ENCODE data around the gene SH3BGRL.
"Not testable (repeated sequence)": the region's sequence is repeated elsewhere in the genome, so short reads cannot be mapped to it uniquely, and the experiment has no call there.

The SH3BGRL gene

DNA sequence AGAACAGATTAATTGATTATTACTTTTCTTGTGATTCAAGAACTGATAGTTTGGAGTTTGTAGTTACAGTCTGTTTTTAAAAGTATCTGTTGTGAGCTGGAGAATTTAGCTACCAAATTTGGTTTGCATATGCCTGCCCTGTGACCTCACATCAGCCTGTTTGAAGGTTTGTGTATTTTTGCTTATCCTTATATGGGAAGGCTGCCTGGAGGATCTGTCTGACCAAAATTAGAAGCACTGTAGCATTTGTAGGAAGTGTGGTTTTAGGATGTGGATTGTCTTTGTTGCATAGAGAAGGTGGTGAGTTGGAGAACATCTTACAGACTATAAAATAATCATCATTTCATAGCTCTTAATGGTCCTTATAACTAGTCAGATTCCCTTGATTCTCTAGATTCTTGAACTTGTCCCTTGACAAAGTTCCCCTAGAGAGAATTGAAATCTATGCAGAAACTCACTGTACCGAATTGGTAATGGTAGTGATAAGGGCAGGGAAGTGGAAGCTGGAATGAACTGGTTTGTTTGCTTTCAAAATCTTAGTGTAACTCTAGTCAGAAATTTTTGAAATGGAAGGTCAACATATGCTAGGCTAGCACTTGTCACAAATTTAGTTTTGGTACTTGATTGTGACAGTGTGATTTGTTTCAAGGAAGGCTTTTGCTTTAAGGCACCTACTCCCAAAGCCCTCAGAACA, 57.3 kb downstream of the SH3BGRL start:
- FAIRE-seq (no peak), DNase-seq (ENCODE audit: low spot score) (no peak)

DNA sequence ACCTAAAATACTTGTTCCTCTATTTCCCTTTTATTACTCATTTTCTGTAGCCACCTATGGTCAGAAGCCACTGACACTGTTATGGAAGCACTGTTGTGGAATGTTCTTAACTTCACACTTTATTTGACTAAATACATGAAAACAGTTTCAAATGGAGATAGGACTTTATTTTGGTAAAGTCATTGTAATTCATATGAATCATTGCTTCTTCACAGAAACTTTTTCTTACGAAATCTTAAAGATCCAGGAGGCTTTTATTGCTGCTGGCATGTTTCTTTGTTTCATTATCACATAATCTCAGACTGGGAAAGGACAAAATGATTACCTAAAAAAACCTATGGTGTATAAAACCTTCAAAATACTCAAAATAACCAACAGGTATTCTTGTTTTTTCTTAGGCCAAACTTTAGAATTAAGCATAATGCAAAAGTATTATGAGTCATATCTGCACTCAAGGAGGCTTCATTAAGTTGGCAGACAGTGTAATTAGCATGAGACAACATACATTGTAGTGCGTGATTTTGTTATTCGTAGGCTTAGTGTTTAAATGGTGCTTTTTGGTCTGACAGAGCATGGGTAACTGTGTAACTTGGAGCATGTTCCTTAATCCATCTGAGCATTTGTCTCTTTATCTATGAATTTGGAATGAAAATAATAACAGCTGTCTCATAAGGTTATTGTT, 58.0 kb downstream of the SH3BGRL start:
- FAIRE-seq (no peak), DNase-seq (ENCODE audit: low spot score) (no peak)

DNA sequence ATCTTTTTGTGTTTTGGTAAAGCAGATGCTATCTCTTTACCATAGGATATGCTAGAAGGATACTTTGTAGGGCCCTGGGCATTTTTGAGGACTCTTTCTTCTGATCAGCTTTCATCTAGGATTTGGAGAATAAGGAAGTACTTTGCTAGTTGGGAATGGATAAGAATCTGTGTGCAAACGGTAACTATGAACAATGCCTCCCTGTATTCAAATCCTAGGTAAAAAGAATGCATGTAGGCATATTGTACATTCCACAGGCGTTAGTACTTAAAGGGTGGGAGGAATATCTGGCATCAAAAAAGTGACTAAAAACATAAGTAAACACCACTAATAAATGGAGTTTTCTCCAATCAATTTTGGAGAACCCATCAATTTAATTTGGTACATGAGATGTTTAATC, 59.7 kb downstream of the SH3BGRL start:
- FAIRE-seq (no peak), DNase-seq (ENCODE audit: low spot score) (no peak)

DNA sequence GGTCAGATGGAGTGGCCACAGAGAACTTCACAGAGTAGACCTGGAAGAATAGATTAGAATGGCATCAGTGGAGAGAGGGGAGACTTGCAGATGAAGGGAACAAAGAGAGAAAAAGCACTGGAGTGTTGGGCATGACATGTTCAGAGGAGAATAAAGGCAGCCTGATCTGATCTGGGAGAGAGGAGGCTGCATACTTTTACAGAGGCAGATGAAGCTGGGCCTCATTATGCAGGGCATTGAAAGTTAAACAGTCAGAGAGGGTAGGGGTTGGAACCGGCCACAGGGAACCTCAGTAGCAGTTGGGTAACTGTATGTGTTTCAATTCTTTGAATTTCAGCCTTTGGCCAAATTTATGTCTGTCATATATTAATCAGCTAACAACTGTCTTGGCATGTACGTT, 61.2 kb downstream of the SH3BGRL start:
- DNase-seq (ENCODE audit: low spot score) (no peak), FAIRE-seq (no peak)

DNA sequence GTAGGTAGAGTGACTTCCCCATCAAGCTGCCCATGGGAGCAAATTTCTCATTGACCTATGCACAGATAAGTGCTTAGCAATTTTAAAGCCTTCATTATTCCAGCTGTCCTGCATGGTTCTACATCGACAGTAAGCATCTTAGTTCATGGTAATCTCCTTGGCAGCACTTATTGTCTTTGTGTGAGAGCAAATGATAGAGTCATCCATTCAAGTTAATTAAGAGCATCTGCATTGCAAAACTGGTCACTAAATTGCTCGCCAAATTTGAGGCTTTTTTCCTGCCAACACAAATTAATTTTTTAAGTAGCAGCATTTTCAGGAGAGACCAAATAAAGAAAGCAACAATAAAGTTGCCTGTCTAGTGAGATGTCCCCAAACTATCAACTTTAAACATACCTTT, 76.7 kb downstream of the SH3BGRL start:
- FAIRE-seq (no peak), DNase-seq (ENCODE audit: low spot score) (no peak)

DNA sequence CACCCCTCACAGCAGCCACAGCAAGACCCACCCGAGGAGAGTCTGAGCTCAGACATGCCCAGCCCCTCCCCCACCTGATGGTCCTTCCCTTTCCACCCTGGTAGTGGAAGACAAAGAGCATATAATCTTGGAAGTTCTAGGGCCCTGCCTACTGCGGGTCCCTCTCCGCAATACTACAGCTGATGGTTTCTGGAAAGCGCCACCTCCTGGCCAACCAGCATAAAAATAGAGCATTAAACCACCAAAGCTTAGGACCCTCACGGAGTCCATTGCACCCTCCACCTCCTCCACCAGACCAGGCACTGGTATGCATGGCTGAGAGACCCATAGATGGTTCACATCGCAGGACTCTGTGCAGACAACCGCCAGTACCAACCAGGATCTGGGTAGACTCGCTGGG, 78.2 kb downstream of the SH3BGRL start:
- FAIRE-seq: no peak
- DNase-seq (ENCODE audit: low spot score): no peak

DNA sequence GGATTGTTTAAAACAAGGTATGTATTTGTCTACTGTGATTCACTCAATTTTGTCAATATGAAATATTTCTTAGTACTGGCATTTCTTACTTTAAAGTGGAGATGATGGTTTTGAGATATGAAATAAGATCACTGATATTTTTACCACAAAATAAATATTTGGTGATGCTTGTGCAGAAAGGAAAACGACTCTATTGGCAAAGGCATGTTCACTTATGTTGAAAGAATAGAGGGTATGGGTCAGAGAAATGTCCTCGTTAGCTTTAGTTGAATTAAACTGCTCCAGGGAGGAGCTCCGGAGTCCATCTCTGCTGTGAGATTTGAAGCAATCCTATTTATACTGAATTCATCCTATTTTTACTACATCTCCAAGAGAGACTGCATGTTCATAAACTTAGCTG, 84.2 kb downstream of the SH3BGRL start:
- DNase-seq (ENCODE audit: low spot score): no peak
- FAIRE-seq: no peak

DNA sequence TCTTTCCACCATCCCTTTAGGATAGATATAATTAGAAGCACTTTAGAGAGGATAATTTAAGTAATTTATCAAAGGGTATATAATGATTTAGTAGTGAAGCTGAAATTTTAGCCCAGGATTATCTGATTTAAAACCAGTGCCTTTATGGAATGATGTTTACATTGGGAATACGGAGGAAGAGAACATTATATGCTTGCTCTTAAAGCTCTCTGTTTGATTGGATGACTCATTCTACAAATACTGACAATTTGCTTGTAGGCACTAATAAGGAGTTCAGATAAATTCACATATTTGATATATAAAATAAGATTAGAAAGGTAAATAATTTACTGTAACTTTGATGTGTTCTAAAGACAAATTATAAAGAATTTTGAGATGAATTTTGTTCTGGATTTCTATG, 84.7 kb downstream of the SH3BGRL start:
- FAIRE-seq: no peak

DNA sequence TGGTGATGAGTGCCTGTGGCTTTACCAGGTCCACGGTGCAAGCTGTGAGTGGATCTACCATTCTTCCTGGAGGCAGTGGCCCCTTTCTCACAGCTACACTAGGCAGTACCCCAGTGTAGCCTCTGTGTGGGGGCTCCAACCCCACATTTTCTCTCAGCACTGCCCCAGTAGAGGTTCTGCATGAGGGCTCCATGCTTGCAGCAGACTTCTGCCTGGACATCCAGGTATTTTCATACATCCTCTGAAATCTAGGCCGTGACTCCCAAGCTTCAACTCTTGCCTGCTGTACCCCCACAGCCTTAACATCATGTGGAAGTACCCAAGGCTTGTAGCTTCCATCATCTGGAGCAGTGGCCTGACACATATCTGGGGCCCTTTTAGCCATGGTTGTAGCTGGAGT, 90.1 kb downstream of the SH3BGRL start:
- FAIRE-seq: no peak
- DNase-seq (ENCODE audit: low spot score): no peak

More for the DNA sequence above, 84.7 kb downstream of the SH3BGRL start:
- DNase-seq (ENCODE audit: low spot score): no peak

DNA sequence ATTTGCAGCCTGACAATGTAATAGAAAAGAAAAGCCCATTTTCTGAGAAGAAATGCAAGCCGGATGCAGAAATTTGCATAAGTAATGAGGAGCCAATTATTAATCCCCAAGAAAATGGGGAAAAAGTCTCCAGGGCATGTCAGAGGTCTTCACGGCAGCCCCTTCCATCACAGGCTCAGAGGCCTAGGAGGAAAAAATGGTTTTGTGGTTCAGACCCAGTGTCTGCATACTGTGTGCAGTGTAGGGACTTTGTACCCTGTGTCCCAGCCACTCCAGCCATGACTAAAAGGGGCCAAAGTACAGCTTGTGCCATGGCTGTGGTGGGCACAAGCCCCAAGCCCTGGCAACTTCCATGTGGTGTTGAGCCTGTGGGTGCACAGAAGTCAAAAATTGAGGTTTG, 92.2 kb downstream of the SH3BGRL start:
- DNase-seq (ENCODE audit: low spot score) (no peak), FAIRE-seq (no peak)

DNA sequence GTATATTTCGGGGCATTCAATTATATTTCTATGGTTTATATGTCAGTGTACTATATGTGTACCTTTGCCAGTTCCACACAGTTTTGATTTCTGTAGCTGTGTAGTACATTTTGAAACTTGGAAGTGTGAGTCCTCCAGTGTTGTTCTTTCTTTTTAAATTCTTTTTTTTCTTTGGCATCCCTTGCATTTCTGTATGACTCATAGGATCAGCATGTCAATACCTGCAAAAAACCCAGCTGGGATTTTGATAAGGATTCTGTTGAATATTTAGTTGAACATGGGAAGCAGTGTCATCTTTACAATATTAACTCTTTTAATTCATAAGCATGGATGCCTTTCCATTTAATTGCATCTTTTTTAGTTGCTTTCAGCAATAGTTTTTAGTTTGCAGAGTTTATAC, 100.0 kb downstream of the SH3BGRL start:
- DNase-seq (ENCODE audit: low spot score): no peak
- no peak for FAIRE-seq

DNA sequence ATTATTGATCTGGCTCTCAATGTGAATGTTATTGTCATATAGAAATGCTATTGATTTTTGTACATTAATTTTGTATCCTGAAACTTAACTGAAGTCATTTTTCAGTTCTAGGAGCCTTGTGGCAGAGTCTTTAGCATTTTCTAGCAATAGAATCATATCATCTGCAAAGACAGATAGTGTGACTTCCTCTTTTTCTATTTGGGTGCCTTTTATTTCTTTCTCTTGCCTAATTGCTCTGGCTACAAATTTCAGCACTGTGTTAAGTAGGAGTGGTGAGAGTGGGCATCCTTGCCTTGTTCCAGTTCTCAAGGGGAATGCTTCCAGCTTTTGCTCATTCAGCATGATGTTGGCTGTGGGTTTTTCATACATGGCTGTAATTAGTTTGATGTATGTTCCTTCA, 102.7 kb downstream of the SH3BGRL start:
- DNase-seq (ENCODE audit: low spot score) (no peak), FAIRE-seq (no peak)

DNA sequence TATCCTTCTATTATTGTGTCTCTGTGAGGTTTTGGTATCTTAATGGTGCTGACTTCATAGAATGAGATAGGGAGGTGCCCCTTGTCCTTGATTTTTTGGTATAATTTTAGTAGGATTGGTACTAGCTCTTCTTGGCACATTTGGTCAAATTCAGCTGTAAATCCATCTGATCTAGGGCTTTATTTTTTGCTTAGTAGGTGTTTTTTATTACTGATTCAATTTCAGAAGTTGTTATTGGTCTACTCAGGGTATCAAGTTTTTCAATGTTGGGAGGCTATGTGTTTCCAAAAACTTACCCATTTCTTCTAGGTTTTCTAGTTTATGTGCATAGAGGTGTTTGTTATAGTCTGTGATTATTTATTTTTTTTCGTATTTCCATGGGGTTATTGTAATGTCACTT, 103.3 kb downstream of the SH3BGRL start:
- no peak for FAIRE-seq
- DNase-seq (ENCODE audit: low spot score): no peak

DNA sequence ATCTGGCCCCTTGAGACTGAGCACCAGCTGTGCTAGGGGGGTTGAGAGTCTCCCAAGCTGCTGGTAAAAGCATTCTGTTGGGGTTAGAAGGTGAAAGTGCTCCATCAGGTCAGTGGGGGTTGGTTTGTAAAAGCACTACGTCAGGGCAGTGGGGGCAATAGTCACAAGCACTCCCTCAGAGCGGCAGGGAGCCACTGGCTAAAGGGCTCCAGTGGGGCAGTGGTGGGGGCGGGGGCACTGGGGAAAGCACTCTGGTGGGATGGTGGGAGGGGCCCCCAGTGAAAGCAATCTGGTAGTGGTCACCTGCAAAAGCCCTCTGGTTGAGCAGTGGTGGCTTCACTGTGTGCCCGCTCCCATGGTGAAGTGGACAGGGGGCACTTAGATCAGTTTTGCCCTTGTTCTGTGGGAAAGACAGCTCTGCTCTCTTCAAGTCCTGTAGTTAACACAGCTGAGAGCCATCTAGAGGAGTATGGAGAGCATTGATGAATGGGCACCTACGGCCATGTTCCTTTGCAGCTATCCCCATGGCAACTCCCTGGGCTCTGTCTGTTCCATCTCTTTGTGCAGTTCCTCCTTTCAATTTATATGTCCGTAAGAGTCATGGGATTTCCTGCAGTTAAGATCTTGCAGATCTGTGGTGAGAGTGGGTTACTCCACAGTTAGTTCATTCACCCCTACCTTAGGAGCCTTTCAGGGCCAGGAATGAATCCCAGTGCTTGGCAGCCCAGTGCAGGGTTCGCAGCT, 106.4 kb downstream of the SH3BGRL start:
- no peak for FAIRE-seq
- no peak for DNase-seq (ENCODE audit: low spot score)

DNA sequence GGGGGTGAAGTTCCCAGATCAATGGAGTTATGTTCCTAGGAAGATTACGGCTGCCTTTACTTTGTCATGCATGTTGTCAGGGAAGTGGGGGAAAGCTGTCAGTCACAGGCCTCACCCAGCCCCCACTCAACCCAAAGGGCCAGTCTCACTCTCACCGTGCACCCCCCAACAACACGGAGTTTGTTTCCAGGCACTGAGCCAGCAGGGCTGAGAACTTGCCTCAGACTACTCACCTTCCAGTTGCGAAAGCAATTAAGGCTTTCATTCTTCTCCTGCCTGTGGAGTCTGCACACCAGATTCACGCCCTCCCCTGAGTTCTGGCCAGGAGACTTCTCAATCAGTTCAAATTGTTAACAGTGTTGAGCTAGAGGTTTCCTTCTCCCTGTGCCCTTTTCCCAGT, 114.3 kb downstream of the SH3BGRL start:
- FAIRE-seq (no peak), DNase-seq (ENCODE audit: low spot score) (no peak)

DNA sequence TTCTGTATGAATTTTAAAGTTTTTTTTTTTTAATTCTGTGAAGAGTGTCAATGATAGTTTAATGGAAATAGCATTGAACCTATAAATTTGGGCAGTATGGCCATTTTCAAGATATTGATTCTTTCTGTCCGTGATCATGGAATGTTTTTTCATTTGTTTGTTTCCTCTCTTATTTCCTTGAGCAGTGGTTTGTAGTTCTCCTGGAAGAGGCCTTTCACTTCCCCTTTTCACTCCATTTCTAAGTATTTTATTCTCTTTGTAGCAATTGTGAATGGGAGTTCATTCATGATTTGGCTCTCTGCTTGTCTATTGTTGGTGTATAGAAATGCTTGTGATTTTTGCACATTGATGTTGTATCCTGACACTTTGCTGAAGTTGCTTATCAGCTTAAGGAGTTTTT, 129.8 kb downstream of the SH3BGRL start:
- not testable (repeated sequence) for DNase-seq (ENCODE audit: low spot score); FAIRE-seq

DNA sequence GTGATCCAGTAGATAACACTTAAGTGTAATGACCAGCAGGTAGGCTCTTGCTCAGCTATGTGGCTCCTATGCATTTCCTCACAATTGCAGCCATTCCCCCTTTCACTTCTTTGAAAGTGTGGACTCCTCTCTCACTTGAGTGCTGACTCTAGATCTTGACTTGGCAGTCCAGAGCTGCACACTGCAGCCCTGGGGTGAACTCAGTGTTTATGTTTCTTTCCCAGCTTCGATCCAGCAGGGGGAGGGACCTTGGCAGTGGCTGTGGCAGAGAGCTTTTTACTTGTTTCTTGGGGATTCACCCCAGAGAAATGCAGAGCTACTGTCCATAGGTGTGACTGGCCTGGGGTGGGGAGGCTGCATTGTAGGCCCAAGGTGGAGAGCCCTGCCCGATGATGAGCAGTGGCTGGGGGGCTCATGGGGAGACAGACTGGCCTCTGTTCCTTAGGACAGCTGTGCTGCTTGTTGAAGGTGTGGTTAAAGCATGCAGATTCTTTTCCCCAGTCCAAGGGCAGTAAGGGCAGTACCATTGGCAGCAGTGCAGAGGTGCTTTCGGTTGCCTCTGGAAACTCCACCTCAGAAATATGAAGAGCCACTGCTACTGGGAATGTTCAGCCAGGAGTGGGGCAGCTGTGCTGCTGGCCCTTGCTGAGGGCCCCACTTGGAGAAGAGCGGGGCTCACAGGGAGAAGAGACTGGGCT, 134.7 kb downstream of the SH3BGRL start:
- FAIRE-seq (no peak), DNase-seq (ENCODE audit: low spot score) (no peak)

DNA sequence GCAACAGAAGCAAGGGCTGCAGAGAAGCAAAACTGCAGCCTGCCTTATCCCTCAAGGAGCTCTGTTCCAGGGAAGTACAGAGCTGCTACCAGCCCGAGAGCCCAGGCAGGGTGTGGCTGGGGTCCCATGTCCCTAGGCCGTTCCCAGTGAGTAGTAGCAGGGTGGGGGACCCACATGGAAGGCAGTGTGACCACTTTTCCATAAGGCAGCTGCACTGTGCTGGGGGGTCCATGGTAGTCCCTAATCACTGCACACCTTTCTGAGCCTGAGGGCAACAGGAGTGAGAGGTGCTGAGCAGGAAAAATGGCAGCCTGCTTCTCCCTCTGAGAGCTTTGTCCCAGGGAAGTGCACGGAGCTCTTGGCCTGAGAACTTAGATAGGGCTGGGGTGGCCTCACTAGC, 135.9 kb downstream of the SH3BGRL start:
- DNase-seq (ENCODE audit: low spot score): no peak
- FAIRE-seq: no peak

DNA sequence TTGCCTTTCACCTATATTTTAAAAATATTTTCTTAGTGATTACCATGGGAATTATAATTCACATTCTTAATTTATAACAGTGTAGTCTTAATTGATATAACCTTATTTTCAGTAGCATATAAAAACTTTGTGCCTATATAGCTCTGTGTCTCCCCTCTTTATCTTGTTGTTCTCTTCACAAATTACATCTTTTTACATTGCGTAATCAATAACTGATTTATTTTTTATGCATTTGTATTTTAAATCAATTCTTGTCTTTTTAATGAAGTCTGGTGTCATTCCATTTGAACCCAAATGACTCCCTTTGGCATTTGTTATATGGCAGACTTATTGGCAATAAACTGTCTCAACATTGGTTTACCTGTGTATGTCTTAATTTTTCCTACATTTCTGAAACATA, 137.0 kb downstream of the SH3BGRL start:
- FAIRE-seq (no peak), DNase-seq (ENCODE audit: low spot score) (no peak)

DNA sequence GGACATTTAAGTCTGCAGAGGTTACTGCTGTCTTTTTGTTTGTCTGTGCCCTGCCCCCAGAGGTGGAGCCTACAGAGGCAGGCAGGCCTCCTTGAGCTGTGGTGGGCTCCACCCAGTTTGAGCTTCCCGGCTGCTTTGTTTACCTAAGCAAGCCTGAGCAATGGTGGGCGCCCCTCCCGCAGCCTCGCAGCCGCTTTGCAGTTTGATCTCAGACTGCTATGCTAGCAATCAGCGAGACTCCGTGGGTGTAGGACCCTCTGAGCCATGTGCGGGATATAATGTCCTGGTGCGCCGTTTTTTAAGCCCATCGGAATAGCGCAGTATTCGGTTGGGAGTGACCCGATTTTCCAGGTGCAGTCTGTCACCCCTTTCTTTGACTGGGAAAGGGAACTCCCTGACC, 143.4 kb downstream of the SH3BGRL start:
- DNase-seq (ENCODE audit: low spot score); FAIRE-seq: not testable (repeated sequence)

Measured in RCC 7860 (cell line).